GM18861 (cell line): ENCODE data around the gene EPHA3.

ENCODE experiments used
- ATAC-seq: cut with Tn5 transposase; IDR thresholded peaks from one replicate; pipeline ENCODE4 v1.9.1; 2021; ENCODE audit not compliant: unreplicated experiment

Gene EPHA3

DNA sequence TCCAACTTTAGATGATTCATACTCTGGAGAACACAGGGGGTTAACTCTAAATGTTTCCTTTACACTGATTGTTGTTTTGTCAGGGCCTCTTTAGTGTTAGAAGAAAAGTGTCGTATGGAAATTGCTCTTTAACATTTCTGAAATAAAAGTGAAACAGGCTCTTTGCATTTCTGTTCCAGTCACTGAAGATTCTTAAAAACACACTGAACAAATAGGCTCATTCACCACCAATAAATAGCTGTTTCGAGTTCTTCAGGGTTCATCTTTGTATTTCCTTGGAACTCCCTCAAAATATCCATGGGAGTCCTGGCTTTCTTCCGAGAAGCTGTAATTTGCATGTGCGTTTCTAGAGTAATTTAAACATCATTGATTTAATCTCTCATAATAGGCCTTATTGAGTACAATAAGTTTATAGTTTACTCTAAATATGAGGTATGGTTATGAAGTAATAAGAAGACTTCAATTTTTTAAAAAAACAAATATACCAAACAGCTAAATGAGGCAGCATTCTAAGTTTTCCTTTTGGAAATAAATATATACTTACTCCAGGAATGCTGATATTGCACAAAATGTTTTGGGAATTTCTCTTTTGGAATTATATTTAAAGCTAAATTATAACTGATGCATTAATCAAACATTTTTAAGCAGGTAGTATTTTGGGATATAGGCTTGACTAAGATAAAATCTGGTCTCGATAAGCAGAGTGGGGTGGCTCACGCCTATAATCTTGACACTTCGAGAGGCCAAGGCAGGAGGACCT is 327.4 kb downstream of the EPHA3 start:
- no peak for ATAC-seq

DNA sequence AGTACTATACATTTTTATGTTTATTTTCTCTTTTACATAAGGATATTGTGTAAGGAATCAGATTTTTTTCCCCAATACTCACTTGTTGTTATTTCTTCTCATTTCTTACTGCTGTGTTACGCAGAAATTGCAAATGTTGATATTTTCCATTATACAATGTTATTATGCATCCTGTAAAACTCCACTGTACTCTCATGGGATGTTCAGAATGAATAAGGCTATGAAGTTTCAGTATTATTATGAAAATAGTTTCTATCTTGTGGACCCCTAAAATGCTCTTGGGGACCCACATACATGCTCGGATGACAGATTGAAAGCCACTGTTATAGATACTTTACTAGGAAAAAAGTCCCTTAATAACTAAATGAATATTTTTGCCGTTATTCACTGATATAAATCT is 329.4 kb downstream of the EPHA3 start:
- no peak for ATAC-seq

DNA sequence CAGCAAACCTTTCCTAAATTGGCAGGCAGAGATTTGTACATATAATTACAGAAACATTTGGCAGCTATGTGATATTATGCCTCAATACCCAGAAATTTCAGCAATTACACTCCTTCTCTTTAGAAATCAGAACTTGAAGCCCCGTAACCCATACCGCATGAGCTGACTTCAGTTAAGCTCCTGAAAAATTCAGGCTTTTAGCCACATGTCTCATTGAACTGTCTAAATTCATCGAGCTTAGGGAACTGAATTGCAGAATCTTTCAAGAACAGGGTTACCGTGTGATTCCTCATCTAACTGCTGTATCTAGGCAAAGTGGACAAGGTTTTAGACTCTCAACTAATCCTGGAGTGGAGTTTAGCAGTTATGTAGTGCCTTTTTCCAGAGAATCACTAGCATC is 333.0 kb downstream of the EPHA3 start:
- no peak for ATAC-seq

DNA sequence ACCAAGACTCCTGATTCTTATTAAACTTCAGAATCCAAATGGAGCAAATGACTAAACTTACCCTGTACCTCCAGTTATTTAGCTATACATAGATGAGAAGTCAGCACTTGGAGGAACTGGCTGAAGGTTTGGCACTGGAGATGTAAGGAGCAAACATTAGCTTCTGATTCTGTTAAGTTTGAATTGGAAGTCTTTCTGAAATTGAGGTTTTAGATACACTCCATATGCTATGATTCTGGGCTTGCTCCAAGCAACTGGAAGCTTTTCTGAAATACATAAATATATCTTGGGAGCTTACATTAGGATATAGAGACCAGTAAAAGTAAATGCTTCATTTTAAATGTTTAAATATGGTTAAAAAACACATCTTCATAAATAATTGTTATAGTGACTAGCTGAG is 333.7 kb downstream of the EPHA3 start:
- no peak for ATAC-seq

DNA sequence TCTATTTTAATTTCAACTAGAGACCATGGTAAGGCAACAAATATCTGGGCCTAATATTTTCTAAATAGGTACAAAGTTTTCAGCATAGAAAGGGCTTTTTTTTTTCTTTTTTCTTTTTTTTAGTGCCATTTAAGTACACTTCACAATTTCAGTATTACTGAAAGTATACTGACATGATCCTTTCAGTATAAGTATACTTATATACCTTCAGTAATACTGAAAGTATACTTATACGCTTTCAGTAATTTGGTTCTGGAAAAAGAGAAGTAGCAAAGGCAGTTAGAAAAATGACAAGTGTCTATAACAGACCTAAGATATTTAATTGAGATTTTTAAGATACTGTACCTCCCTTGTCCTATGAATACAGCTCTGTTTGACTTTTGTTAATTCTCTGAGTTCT is 339.2 kb downstream of the EPHA3 start:
- ATAC-seq: no peak

DNA sequence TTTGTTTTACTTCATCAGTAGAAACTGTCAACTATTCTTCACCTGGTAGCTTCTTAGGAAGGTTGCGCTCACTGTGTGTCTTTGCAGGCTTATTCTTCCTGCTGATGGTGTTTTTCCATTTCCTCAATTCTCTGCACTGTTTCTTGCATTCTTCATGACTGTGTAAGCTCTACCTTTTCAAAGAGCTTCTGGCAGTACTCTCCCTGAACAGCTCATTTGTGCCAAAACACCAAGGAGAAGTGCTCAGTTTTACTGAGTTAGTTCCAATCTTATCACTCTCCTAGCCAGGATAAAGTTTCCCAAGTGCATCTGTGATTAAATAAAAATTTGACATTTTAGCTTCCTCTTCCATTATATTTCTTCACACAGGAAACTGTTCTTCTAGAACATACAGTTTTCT is 339.8 kb downstream of the EPHA3 start:
- ATAC-seq: no peak

DNA sequence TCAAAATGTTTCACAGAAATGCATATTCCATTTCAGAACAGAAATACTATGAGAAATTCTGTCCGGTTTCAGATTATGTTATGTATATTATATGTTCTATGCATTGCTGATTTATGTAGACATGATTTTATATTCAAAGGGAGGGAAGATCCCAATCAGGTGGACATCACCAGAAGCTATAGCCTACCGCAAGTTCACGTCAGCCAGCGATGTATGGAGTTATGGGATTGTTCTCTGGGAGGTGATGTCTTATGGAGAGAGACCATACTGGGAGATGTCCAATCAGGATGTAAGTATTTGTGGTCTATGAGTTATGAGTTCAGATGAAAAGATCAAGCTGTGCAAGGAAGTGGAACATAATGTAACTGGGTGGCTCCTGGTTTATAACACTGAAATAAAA is 341.7 kb downstream of the EPHA3 start:
- no peak for ATAC-seq

DNA sequence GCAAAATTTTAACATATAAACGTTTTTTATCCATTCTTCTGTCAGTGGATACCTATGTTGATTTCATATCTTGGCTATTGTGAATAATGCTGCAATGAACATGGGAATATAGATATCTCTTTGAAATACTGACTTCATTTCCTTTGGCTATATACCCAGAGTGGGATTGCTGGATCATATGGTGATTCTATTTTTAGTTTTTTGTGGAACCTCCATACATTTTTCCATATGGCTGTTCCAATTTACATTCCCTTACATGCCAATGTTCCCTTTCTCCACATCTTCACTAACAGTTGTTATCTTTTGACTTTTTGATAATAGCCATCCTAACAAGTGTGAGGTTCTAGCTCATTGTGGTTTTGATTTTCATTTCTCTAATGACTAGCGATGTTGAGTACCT is 344.6 kb downstream of the EPHA3 start:
- no peak for ATAC-seq

DNA sequence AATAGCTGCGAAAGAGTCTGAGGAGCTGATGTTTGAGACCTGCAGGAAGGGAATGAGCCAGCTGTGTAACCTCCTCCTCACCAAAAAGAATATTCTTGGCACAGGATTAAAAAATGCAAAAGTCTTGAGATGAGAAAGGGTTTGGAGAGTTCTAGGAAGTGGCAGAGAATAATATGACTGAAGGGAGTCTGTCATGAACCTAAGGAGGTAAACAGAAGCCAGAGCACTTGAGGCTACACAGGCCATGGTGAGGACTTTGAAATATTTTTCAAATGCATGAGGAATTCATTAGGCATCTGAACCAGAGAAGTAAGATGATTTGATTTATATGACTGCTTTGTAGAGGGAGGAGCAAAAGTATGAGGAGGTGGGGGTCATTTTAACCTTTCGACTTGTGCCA is 347.8 kb downstream of the EPHA3 start:
- no peak for ATAC-seq

DNA sequence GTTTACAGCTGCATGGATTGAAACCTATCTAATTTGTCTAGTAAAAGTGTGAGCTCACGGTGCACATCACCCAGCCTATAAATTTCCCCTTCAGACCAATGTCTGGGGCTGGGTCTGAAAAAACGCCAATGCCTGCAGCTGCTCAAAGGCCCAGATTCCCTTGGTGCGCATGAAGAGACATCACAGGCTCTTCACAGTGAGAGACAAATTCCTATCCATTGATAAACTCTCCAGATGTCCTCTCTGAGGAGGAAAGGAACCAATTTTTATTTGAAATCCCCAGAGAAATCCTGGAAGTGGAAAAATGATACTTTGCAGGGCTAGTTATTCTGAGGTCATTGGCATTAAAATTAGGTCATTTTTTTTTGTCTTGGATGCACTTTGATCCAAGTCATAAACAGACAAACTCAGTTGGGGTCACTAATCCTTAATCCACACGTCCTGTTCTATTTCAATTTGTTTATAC is 360.5 kb downstream of the EPHA3 start:
- ATAC-seq: no peak

DNA sequence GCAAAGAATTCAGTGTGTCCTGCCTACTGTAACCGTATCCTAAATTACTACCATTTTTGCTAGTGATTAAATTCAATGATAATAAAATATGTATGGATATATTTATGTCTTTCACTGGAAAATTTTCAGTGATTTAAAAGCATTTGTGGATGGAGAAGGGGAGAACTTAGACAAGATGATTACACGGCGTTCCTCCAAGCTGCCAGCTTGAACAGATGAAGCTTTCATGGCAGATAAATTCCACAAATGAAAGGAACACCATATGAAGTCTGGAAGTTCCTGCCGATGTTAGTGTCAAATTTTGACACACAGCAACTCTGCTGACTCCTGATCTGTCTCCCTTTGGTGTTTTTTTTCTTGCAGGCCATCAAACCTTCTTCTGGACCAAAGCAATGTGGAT is 364.7 kb downstream of the EPHA3 start:
- no peak for ATAC-seq

DNA sequence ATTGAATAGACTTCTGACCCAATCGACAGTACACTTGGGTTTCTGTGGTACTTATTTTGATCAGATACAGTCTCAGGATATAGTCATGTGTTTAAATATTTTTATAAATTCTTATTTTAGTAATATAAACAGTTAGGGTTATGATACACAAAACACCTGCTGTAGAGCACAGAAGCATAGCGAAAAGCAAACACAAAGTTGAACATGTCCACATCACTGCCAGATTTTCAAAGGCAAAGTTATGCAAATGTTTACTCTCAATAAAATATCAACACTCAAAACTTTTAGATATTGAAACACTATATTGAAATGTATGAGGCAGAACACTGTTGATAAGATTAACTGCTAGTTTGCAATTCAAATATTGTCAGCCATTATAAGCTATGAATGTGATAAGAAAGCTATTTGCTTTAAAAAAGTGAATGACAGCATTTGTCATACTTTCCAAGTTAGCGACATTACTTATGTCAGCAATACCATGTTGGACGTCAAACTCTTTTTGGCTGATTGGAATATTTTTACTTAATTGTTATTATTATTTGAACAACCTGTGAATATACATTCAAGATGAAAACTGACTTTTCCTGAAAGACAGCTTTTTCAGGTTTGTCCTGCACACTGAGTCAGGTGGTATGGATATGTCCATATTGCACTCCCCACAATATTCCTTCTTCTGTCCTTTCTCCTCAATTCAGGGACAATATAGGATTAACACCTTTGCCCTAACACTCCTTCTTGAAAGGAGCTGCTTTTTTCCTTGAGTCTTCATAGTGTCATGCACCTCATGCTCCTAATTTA is 367.1 kb downstream of the EPHA3 start:
- ATAC-seq: no peak

DNA sequence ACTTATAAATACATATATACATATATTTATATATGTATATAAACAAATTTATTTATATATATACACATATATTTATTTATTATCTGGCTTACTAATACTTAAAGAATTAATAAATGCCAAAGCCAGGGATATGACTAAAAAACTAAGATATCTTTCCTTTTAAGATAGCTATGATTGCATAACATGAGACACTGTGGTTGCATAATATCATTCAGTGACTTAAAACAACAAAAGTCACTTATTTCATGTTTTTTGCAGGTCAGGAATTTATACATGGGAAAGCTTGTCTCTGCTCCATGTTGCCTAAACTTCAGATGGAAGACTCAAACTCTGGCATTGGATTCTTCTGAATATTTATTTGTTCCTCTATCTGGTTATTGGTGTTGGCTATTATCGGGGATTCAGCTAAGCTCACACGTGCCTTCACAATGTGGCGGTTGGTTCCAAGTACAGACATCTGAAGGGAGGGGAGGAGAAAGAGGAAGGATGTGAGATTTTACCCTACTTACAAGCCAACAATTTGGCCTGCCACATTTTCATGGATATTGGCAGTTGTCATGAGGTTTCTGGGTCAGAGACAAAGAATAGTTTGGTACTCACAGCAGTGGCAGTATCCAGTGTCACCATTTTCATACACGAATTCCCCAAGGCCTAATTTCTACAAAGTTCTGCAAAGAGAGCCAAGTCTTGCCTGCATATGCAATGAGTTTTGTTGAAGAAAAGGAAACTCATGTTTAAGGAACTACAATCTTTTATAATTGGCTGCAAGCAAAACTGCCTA is 381.6 kb downstream of the EPHA3 start:
- ATAC-seq: no peak

DNA sequence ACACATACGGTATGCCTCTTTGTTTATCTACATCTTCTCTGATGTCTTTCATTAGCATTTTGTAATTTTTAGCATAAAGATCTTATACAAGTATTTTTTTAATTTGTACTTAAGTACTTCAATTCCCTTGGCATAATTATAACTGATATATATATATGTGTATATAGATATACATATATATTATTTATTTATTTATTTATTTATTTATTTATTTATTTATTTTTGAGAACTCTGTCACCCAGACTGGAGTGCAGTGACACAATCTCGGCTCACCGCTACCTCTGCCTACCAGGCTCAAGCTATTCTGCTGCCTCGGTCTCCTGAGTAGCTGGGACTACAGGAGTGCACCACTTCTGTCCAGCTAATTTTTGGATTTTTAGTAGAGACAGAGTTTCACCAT is 382.7 kb downstream of the EPHA3 start:
- ATAC-seq: no peak

DNA sequence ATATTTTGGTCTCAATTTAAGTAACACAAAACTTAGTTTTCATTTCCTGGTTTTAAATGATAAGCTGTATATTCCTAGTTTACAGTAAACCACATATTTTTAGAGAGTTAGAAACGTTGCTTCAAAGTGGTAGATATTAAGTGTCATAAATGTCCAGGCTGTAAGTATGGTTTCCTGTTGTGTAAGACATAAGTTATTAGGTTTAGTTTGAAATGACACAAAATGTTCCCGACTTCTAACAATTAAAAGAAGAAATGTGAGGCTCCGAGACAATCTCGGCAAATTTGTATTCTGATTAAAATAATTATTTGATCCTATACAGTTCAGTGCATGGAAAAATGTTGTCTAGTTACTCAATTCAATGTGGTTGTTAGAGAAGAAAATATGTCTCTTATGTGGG is 387.3 kb downstream of the EPHA3 start:
- ATAC-seq: no peak

DNA sequence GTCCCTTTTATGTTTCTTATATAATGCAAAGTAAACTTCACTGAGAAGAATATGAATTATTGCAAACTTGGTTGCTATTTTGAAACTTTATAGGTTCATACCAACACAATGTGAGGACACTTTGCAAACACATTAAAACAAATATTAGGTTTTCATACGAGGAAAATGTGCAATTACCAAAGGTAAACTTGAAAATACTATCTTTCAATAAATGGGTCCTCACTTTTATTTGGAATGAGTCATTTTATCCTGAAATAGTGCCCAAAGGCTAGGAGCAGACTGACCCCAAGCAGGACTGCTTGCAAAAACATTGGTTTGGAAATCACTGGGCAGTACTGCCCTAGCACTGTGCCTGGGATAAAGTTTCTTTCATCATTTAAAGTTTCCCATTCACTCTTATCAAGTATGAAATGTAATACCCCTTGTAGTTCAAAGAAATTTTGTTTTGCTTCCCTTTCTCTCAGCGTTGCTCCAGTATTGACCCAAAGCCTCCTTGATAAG is 396.5 kb downstream of the EPHA3 start:
- no peak for ATAC-seq

DNA sequence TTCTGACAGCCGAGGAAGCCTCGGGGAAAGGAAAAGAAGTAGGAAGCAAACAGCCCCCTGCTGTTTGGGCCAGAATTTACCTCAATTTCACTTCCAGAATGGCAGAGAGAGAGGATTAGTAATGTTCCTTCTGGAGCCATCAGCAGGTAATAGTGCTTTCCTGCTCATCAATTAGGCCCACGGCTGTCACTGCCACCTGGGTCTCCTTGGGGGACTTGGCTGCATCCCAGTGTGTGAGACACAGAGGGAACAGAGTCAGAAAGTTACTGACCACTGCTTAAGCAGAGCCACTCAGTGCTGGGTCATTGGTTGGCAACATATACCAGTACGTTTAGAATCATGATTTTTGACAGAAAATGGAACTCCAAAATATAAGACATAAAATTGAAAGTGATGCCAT is 397.0 kb downstream of the EPHA3 start:
- ATAC-seq: no peak

DNA sequence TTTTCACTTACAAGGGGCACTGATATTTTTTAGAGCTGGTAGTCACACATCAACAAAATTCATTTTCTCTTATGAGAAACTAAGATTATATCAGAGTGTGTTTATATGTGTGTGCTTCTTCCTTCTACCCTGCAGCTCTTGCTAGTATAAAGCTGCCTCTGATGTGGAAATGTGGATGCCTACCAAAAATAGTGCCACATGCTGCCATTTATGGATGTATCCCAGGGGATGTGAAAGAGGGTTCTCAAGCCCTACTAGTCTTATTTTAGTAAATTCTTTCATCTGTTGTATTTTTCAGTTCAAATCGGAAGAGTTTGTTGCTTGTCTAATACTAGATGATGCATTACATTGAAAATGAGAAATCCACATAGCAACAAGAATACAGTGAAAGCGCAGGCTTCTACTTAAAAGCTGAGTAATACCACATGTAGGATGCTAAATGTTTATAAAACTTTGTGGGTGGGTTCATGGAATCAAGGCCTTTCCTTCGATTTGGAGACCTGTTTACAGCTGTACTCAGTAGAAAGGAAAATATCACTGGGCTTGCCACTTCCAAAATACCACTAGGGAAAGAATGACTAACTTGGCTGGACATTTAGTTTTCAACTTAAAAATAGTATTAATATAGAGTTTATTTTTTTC is 399.2 kb downstream of the EPHA3 start:
- ATAC-seq: no peak

DNA sequence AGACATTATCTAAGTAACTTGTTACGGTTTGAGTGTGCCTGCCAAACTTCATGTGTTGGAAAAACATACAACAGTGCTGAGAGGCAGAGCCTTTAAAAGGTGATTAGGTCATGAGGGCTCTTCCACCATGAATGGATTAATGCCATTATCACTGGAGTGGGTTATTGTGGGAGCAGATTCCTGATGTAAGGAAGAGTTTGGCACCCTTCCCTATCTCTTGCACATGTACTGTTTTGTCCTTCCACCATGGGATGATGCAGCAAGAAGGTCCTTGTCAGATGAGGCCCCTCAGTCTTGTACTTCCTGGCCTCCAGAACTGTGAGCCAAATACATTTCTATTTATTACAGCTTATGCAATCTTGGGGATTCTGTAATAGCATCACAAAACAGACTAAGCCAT is 413.9 kb downstream of the EPHA3 start:
- no peak for ATAC-seq

DNA sequence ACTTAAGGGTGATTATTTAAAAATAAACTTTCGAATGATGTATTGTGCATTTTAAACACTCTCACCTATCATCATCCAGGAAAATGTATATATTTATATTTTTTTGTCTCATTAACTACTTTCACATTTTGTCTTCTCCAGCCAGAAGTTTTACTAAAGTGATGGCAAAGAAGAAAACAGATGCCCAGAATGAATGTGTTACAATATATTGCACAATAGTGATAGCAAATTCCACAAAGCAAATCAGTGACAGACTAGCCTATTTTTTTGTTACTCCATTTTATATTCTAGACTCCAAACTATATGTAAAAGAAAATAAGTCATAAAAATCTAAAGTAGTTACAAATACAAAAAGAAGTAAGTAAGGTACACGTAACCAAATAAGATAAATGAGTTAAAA is 414.7 kb downstream of the EPHA3 start:
- ATAC-seq: no peak

DNA sequence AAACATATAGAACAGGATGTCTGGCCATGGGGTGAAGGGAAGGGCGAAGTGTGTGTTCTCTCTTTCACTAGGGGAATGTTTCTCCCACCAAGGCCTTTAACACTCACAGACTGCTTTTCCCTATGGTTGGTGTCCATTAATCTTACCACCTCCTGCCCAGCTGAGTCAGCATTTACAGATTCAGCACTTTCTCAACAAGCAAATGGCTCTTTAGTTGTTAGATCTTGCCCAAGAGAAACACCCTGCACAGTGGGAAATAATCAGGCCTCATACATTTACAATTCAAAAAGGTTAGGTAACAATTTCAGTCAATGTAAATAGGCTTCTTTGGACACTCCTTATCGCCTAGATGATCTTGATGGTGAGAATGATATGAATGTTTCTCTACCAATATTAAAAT is 418.2 kb downstream of the EPHA3 start:
- no peak for ATAC-seq
